Activated effector memory CD4-positive, alpha-beta T cell treated with Interleukin-2 at 50 U/mL for 16 hours (primary cell): ENCODE data around the gene CD163L1.
"Not testable (repeated sequence)": the region's sequence is repeated elsewhere in the genome, so short reads cannot be mapped to it uniquely, and the experiment has no call there.

ENCODE experiments used
- DNase-seq: peaks from one replicate; pipeline ENCODE4 v3.0.0-alpha.2; 2020

The CD163L1 gene

DNA sequence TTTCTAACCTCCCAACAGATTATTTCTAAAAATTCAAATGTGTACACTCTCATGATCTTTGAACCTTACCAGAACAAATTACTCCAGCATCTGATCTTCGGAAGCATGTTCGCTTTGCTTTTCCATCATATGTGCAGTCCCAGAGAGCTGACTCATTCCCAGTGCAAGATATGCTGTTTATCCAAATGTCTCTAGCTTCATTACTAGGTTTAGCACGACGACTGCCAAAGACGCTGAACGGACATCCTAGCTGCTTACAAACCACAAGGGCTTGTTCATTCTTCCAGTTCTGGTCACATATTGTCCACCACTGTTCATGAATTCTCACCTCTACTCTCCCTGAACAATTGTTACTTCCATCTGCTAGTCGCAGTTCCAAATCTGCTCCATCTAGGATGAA, 40.5 kb downstream of the CD163L1 start:
- no peak for DNase-seq

DNA sequence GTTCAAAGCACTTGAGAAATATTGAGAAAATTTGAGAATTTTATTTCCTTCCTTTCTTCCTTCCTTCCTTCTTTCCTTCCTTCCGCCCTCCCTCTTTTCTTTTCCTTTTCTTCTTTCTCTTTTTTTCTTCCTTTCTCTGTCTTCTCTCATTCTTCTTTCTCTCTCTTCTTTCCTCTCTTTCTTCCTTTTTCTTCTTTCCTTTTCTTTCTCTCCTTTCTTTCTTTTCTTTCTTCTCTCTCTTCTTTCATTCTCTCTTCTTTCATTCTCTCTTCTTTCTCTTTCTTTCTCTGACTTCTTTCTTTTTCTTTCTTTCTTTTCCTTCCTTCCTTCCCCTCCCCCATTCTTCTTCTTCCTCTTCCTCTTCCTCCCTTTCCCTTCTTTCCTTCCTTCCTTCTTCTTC, 44.9 kb downstream of the CD163L1 start:
- DNase-seq, result no peak

DNA sequence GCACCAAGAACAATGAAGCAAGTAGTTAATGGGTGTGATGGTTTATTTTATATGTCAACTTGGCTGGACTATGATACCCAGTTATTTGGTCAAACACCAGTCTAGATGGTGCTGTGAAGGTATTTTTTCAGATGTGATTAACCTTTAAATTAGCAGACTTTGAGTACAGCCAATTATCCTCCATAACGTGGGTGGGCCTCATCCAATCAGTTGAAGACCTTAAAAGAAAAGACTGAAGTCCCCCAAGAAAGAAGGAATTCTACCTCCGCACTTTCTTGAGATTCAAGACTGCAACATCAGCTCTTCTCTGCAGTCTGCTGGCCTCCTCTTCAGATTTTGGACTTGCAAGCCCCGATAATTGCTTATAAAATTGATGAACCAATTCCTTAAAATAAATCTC, 47.5 kb downstream of the CD163L1 start:
- no peak for DNase-seq

DNA sequence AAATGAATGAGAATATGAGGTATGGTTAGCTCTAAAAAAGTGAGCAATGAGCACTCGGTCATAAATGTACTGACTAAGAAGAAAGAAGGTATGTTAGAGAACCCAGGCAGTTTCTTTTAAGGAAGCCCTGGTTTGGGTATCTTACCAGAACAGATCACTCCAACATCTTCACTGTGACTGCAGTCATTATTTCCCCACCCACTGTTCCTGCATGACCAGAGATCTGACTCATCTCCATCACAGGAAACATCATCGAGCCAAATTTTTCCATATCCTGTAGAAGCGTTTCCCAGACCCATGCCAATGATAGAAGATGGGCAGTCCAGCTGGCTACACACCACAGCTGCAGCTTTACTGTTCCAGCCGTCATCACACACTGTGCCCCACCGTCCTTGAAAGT, 48.0 kb downstream of the CD163L1 start:
- DNase-seq, result no peak

DNA sequence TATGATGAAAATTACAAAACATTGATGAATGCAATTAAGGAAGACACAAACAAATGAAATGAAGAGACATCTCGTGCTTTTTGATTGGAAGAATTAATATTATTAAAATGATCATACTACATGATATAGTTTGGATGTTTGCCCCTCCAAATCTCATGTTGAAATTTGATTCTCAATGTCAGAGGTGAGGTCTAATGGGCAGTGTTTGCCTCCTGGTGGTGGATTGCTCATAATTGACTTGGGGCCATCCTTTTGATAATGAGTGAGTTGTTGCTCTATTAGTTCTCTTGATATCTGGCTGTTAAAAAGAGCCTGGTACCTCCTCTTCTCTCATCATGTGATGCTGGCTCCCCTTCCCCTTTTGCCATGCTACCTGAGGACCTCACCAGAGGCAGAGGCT, 56.7 kb downstream of the CD163L1 start:
- no peak for DNase-seq

DNA sequence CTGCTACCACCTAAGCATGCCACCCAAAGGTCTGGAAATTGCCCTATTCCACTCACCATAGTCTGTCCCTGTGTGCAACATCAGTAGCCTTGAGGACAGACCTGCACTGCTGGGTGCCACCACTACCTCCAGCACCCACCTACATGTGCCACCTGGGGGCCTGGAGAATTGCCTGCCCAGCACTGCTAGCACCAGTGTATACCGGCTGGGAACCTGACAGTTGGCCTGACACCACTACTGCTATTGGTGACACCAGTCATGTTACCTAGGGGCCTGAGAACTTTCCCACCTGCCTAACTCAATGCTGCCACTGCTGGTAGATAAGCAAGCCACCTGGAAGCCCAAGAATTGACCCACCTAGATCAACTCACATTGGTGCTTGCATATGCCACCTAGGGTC, 60.8 kb downstream of the CD163L1 start:
- no peak for DNase-seq

DNA sequence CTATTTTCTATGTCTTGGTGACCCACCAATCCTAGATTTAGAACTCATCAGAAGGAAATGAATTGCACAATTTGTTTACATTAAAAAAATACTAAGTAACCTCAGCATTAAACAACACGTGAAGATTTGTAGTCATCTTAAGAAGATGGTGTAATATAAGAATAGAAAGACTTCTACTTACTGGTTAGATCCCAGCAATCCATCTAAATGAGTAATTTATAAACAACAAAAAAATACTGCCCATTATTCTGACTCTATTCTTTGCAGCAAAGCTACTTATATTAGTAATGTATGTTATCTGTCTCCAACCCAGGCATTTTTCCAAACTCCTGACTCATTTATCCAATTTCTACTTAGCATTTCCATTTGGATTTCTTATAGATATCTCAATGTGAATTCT, 67.8 kb downstream of the CD163L1 start:
- DNase-seq, result no peak

DNA sequence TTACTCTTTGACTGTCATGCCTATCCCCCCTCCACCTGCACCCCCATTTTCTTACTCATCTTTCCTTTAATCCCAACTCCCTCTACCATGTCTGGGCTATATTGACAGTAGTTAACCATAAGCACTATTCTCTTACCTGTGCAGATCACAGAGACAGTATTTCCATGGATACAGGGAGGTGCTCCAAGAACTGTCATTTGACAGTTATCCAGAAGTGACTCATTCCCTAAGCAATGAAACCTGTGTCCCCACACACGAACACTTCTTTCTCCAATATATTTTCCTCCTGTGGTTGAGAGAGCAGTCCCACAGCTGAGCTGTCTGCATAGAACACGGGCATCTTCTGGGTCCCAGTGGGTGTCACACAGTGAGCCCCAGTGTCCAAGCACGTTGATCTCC, 68.8 kb downstream of the CD163L1 start:
- no peak for DNase-seq

DNA sequence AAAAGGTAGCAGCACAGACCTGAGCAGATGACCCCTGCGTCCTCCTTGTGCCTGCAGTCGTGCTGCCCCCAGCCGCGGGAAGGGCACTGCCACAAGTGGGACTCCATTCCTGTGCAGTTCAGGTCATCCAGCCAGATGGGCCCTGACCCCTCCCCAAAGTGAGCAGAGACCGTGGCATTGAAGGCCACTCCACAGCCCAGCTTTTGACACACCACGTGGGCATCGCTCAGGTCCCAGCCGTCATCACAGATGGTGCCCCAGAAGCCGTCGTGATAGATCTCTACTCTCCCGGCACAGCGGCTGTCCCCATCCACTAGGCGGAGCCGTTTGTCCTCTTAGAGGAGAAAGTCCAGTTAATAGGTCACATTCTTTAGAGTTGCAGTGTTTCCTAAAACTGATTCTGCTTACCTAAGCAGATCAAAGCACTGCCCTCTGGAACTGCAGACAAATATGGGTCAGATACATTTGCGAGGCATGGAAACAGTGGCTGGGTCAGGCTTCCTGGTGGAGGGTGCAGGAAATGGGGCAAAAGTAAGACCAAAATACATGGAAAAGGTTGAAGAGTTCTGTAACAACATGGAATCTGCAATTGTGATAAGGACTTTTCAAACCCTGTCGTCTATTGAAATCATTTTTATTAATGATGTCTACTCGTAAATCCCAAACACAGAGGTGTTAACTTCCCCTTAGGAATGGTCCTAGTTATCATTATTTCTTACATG, 69.4 kb downstream of the CD163L1 start:
- DNase-seq, result no peak

DNA sequence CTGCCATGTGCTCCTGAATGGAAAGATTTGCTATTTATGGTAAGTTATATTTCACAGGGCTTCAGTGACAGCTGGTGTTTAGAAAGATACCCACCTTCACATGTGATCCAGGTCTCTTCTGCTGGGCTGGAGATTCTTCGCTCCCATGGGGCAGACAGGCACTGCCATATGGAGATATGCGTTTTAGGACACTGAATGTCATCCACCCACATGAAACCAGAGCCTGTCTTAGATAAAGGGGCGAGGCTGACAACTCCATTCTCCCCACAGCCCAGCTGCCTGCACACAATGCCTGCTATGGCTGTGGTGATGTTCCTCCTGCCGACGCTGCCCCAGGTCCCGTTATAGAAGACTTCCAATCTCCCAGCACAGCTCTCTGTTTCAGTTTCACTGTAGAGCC, 70.7 kb downstream of the CD163L1 start:
- no peak for DNase-seq

DNA sequence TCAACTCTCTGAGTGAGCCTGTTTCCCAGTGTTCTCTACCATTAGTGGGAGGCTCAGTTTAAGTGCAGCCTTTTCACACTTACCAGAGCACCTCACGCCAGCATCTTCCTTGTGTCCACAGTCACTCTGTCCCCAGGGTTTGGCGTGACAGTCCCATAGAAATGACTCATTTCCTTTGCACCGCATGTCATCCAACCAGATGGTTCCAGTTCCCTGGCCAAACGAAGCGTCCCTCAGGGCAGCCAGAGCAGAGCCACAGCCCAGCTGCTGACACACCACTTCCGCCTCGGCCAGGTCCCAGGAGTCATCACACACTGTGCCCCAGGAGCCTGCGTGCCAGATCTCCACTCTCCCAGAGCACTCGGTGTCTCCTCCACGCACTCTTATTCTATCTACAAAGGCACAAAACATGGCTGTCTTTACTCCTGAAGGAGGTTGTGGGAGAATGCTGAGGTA, 74.7 kb downstream of the CD163L1 start:
- DNase-seq, result no peak

DNA sequence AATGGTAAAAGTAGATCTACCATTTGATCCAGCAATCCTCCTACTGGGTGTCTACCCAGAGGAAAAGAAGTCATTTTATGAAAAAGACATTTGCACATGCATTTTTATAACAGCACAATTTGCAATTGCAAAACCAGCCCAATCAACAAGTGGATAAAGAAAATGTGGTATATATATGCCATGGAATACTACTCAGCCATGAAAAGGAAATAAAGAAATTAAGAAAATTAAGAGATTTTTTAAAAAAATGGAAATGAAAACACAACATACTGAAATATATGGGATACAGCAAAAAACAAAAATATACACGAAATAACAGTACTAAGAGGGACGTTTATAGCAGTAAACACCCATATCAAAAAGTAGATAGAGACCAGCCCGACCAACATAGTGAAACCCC, 81.2 kb downstream of the CD163L1 start:
- no peak for DNase-seq

DNA sequence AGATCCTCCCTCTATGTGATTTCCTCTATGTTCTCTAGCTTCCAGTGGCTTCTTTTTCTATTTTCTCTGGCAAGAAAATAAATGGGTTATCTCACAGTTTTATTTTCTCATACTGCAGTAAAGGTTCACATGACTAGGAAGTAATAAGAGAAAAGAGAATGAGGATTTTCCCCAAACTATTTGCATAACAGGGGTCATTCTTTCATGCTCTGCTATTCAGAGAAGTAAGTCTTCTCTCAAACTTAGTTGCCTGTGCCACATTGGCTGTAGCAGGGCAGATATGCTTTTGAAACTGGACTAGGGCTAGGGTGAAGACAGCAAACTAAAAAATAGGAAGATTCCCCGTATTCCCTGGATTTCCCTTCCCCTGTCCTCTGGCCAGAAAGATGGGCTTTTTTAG, 82.7 kb downstream of the CD163L1 start:
- no peak for DNase-seq

DNA sequence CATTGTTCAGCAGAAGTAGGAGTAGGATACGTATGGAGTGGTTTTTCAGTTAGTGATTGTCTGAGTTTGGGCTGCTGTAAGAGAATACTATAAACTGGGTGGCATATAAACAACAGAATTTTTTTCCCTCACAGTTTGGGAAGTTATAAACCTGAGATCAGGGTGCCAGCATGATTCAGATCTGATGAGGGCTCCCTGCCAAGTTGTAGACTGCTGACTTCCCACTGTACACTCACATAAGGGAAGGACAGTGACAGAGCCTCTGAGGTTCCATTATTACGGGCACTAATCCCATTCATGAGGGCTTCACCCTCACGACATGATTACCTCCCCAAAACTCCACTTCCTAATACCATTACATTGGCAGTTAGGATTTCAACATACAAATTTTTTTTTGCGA, 89.4 kb downstream of the CD163L1 start:
- DNase-seq, result no peak

DNA sequence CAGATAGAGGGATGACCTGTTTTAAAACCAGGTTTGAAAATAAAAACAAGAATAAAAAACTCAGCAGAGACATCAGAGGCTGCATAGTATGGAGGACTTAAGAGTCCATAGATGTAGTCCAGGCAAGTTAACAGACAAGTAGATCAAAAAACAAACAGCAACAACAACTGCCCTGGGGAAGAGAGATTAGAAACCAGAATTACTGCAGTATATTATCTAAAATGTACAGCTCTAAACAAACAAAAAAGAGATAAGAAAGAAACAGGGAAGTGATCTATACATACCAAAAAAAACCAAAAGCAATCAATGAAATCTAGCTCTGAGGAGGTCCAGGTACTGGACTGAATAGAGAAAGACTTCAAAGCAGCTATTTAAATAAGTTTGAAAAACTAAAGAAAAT, 91.3 kb downstream of the CD163L1 start:
- no peak for DNase-seq

DNA sequence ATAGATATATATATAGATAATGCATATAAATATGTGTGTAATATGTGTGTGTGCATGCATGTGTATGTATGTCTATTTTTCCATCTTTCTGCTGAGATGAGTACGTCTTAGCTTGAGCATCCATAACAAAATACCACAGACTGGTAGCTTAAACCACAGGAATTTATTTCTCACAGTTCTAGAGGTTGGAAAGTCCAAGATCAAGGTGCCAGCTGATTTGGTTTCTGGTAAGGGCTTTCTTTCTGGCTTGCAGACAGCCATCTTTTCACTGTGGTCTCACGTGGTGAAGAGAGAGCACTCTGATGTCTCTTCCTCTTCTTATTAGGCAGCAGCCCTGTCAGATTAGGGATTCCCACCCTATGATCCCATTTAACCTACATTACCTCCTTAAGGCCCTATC, 92.8 kb downstream of the CD163L1 start:
- DNase-seq, result no peak

DNA sequence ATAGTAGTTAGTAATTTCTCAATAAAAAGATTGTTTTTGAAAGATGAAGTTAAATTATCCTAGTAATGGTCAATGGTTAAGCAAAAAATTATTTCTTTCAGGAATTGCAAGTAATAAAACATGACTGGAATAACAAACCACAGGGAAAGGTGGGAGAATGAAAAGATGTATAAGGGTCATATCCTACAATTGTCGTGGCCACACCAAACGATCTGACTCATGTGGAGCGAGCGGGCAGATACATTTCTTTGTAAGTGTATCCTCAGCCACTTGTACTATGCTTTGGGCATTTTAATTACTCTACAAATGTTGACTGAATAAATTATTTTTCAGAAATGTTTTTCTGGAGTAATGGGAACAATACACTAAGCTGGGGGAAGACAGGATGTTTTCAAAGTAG, 94.5 kb downstream of the CD163L1 start:
- DNase-seq, result no peak

DNA sequence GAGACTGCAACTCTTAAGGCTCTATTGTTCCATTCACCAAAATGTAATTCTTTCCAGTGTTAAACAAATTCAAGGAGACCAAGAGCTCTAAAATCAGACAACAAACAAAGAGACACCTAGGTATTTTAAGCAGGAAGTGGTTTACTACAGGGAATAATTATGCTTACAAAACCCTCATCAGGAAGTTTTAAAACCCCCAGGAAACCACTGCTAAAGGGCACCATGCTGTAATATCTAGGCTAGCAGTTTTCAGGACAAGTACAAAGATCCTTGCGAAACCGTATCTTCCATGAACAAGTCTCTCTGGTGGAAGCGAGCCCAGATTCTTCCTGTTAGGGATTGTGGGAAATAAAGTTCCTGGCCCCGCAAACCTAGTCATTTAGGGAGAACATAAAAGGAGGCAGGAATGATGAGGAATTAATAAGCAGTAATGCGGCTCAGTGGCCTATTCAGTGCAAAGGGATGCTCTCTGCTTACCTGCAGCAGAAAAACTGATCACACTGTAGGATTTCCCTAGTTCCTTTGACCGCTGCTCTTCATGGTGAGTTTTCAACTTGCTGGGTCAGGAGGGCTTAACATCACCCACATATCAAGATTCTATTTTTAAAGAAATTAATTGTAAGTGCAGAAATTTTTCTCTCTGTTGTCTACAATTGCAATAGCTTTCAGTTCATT, 97.3 kb downstream of the CD163L1 start:
- no peak for DNase-seq

DNA sequence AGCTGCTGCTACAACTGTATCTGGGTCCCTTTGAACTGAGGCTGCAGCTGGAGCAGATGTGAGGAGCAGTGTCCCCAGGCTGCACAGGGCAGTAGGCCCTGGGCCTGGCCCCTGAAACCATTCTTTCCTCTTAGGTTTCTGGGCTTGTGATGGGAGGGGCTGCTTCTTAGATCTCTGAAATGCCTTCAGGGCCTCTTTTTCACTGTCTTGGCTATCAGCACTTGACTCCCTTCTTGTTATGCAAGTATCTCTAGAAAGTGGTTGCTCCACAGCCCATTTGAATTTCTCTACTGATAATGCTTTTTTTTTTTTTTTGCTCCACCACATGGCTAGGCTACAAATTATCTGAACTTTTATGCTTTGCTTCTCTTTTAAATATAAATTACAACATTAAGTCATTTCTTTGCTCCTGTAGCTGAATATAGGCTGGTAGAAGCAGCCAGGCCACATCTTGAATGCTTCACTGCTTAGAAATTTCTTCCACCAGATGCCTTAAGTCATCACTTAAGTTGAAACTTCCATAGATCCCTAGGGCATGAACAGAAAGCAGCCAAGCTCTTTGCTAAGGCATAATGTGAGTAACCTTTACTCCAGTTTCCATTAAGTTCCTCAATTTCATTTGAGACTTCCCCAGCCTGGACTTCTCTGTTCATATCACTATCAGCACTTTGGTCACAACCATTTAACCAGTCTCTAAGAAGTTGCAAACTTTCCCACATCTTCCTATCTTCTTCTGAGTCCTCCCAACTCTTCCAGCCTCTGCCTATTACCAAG, 98.9 kb downstream of the CD163L1 start:
- DNase-seq, result no peak

DNA sequence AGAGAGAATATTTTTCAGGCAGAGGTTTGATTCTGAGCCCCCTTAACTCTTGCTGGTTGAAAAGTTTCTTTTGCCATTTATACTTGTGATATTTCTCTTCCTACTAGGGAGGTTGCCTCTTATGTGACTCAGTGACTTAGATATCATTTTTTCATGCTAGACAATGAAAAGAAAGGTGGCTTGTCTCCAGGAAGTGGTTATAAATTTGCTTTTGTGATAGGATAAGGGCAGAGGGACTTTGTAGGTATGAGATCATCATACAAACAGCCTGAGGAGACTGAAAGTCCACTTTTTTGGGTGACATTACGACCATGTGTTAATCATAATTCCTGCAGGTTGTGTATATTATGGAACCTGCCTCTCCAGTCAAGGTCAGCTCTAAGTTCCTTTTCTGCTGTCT, 104.3 kb downstream of the CD163L1 start:
- no peak for DNase-seq

DNA sequence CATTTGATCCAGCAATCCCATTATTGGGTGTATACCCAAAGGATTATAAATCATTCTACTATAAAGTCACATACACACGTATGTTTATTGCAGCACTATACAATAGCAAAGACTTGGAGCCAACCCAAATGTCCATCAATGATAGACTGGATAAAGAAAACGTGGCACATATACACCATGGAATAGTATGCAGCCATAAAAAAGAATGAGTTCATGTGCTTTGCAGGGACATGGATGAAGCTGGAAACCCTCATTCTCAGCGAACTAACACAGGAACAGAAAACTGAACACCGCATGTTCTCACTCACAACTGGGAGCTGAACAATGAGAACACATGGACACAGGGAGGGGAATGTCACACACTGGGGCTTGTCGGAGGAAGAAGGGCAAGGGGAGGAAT, 106.2 kb downstream of the CD163L1 start:
- DNase-seq, result not testable (repeated sequence)

DNA sequence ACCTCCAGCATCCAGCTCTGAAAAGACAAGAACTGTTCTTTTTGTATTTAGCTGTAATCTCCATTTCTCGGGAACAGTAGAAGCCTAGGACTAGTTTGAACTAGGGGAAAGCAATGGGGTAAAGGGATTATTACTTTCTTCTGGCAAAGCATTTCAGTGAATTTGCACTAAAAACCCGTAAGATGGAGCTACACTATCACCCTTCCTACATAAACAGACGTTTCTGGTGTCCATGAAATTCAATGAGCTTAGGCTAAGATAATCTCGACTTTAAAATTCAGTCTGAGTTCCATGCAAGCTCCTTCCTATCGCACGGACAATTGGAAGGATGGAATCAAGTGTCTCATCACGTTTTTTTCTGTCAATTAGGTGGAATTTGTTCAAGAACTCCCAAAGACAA, 116.0 kb downstream of the CD163L1 start:
- DNase-seq, result no peak

DNA sequence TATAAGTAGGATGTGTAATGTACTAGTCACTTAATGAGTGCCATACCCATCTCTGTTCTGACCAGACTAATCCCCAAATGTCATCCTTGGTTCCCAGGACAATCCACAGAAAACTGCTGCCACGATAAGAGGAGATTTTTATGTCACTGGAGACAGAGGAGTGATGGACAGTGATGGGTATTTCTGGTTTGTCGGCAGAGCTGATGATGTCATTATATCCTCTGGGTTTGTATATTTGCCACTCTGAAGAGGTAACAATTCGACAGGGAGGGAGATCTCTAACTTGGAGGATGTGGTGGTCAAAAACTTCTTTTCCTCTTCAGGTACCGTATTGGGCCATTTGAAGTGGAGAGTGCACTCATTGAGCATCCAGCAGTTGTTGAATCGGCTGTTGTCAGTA, 119.8 kb downstream of the CD163L1 start:
- DNase-seq, result no peak

DNA sequence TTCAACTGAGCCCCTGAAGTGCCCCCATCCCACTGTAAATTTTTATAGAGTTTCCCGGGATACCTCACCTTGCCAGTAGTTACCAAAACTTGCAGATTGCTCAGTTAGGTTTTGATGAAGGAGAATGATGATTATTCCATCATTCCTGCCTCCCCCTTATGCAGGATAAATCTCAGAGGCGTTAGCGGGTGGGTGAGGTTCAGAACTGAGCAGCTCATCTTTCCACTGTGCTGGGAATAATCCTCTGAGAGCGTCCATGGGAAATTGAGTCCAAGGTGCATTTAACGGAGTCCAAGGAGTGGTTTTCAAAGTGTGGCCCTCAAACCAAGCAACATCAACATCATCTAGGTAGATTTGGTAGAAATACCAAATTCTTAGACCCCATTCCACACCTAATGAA, 121.4 kb downstream of the CD163L1 start:
- no peak for DNase-seq
